Neutrophil (primary cell): ENCODE results near the gene STMP1.

ENCODE experiments used
- H3K27ac ChIP-seq: fragments of 200-600 bp; sonication (generic); 2 replicates; pipeline ENCODE4 v1.5.1; 2016; ENCODE audit warnings: mild to moderate bottlenecking, moderate library complexity
- H3K27me3 ChIP-seq: fragments of 200-600 bp; sonication (generic); 2 replicates; pipeline ENCODE4 v1.6.0; 2016; ENCODE audit warnings: mild to moderate bottlenecking
- H3K36me3 ChIP-seq: fragments of 200-600 bp; sonication (generic); 2 replicates; pipeline ENCODE4 v1.5.1; 2017
- H3K4me1 ChIP-seq, 2 experiments: fragments of 200-600 bp in 1 of 2; sonication (generic) in 1 of 2; 1 replicate in 1 of 2; 2 replicates in 1 of 2; pipeline versions ENCODE4 v1.5.1 to v1.6.1; 2013 to 2016; ENCODE audit warnings: low read depth in 1 of 2, low read length in 1 of 2, mild to moderate bottlenecking in 1 of 2, moderate library complexity in 1 of 2; ENCODE audit not compliant: control insufficient read depth in 1 of 2, insufficient read depth in 1 of 2
- H3K4me3 ChIP-seq, 2 experiments: fragments of 200-600 bp in 1 of 2; sonication (generic) in 1 of 2; 1 replicate in 1 of 2; 2 replicates in 1 of 2; pipeline ENCODE4 v1.5.1; 2013 to 2016; ENCODE audit warnings: low read depth in 1 of 2, low read length in 1 of 2, mild to moderate bottlenecking in 1 of 2, moderate library complexity in 1 of 2
- H3K9me3 ChIP-seq: fragments of 200-600 bp; sonication (generic); 2 replicates; pipeline ENCODE4 v1.5.1; 2016
- TF ChIP-seq, protein P1 (sequence below): fragments of 200-600 bp; sonication (generic); IDR thresholded peaks from 2 replicates; pipeline ENCODE4 v1.5.1; 2016; ENCODE audit warnings: antibody characterized with exemption

Gene STMP1

DNA sequence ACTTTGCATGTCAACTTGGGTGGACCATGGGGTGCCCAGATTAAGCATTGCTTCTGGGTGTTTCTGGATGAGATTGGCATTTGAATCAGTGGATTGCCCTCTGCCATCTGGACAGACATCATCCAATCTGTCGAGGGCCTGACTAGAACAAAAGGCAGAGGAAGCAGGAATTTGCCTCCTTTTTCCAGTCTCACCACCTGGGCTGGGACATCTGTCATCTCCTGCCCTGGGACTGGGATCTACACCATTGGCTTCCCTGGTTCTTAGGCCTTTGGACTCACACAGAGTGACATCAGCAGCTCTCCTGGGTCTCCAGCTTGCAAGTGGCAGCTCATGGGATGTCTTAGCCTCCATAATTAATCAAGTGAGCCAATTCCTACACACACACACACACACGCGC is 55.4 kb downstream of the STMP1 start:
- no peaks in the 10 kb centered on the region for H3K4me1 ChIP-seq
- H3K27ac ChIP-seq = no peak overlapping the region
- no peak overlapping the region for H3K4me3 ChIP-seq
- no peaks in the 10 kb centered on the region for H3K36me3 ChIP-seq
- no peaks in the 10 kb centered on the region for H3K27me3 ChIP-seq
- TF ChIP-seq, protein P1, sequence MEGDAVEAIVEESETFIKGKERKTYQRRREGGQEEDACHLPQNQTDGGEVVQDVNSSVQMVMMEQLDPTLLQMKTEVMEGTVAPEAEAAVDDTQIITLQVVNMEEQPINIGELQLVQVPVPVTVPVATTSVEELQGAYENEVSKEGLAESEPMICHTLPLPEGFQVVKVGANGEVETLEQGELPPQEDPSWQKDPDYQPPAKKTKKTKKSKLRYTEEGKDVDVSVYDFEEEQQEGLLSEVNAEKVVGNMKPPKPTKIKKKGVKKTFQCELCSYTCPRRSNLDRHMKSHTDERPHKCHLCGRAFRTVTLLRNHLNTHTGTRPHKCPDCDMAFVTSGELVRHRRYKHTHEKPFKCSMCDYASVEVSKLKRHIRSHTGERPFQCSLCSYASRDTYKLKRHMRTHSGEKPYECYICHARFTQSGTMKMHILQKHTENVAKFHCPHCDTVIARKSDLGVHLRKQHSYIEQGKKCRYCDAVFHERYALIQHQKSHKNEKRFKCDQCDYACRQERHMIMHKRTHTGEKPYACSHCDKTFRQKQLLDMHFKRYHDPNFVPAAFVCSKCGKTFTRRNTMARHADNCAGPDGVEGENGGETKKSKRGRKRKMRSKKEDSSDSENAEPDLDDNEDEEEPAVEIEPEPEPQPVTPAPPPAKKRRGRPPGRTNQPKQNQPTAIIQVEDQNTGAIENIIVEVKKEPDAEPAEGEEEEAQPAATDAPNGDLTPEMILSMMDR = no peak
- no peaks in the 10 kb centered on the region for H3K9me3 ChIP-seq

DNA sequence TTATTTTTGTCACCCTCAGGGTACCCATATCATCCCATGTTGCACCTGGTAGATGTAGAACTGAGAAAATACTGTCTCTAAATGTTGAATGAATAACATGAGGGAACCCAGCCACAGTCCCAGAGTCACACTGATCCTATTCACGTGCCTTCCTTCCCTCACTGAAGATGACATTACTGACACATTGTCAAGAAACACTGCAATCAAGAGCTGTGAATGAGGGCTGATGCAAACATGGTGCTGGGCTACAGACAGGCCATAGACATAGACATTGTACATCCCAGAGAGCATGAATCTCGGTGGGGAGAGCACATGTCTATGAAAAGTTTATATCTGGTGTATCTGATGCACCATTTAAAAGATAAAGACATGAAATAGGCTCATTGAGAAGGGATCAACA is 55.9 kb downstream of the STMP1 start:
- Histone ChIP-seq H3K4me3 (no peak overlapping the region), H3K9me3 (no peaks in the 10 kb centered on the region), H3K27ac (no peak overlapping the region), H3K36me3 (no peaks in the 10 kb centered on the region), H3K4me1 (no peaks in the 10 kb centered on the region), H3K27me3 (no peaks in the 10 kb centered on the region)
- TF ChIP-seq, protein P1 = no peak

DNA sequence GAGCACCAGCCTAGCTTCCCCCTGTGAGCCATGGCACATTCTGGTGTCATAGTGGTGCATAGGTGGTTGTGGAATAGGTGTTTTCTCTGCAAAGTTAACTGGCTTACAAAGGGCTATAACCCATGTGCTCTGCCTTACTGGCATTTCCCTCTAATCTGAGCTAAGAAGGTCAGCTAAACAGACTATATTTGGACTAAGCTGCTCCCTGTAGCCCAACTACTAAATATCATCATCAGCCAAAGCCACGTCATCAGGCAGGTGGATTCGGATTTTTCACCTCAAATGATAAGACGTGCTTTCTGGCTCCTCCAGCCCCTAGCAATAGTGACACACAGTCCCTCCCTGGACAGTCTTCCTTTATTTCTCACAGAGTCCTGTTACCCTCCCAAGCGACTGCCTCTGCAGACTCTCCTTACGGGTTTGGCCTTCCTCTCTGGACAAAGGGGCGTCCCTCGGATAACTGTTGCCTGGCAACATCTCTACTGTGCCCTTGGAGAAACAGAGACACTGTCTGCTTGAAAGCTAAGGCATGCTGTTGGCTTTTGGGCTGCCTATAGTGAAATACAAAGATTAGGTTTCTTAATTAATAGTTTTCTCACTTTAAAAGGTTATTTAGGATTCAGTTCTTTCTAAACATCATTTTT is 56.6 kb downstream of the STMP1 start:
- Histone ChIP-seq H3K36me3 (no peaks in the 10 kb centered on the region), H3K4me3 (no peak overlapping the region), H3K27me3 (no peaks in the 10 kb centered on the region), H3K27ac (no peak overlapping the region), H3K9me3 (no peaks in the 10 kb centered on the region), H3K4me1 (no peaks in the 10 kb centered on the region)
- TF ChIP-seq, protein P1 = no peak

GRCh38 chr7:135719688-135720087 is 57.4 kb downstream of the STMP1 start:
- Histone ChIP-seq H3K36me3 (no peaks in the 10 kb centered on the region), H3K27me3 (no peaks in the 10 kb centered on the region), H3K4me3 (no peak overlapping the region), H3K27ac (no peak overlapping the region), H3K4me1 (no peaks in the 10 kb centered on the region), H3K9me3 (no peaks in the 10 kb centered on the region)
- TF ChIP-seq, protein P1 = no peak

- Histone ChIP-seq H3K36me3 (no peaks in the 10 kb centered on the region), H3K4me1 (no peaks in the 10 kb centered on the region), H3K9me3 (no peaks in the 10 kb centered on the region), H3K27ac (no peak overlapping the region), H3K27me3 (peaks cover 2% of the 10 kb centered on the region), H3K4me3 (no peak overlapping the region)
- TF ChIP-seq, protein P1 = no peak
Observed at GRCh38 chr7:135721198-135721820, 59.0 kb downstream of the STMP1 start.
